GM21447 (cell line): Measurements from ENCODE around the gene RFTN1.
"Not testable (repeated sequence)": the region's sequence is repeated elsewhere in the genome, so short reads cannot be mapped to it uniquely, and the experiment has no call there.

ENCODE experiments used
- ATAC-seq: cut with Tn5 transposase; IDR thresholded peaks from one replicate; pipeline ENCODE4 v1.9.1; 2021; ENCODE audit not compliant: unreplicated experiment

The RFTN1 gene

DNA sequence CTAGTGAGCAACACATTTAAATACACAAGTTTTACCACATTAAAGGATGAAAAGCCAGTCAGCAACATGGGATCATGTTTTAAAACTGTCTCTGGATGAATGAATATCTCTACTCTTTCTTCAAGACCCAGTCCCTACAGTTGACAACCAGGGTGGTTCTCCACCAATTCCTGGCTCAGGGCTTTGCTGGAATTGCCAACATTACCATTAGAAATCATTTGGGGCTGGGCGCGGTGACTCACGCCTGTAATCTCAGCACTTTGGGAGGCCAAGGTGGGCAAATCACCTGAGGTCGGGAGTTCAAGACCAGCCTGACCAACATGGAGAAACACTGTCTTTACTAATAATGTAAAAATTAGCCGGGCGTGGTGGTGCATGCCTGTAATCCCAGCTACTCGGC lies 203.0 kb downstream of the RFTN1 start:
- not testable (repeated sequence) for ATAC-seq

DNA sequence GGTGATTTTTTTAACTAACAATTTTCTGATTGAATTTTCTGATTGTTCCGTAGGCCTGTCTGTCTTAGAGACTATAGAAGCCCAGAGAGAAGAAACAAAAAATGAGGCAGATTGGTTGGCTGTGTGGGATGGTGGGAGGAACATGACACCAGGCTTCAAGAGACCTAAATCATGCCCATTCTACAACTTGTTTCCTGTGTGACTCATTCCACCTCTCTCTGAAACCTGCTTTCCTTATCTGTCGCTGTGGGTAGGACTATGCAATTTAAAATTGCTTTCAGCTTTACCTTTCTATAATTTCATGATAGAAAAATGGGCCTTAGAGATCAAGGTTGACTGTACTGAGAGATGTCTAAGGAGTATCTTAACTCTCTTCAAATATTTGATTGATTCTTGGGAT lies 203.9 kb downstream of the RFTN1 start:
- ATAC-seq: peak; percentile 88

DNA sequence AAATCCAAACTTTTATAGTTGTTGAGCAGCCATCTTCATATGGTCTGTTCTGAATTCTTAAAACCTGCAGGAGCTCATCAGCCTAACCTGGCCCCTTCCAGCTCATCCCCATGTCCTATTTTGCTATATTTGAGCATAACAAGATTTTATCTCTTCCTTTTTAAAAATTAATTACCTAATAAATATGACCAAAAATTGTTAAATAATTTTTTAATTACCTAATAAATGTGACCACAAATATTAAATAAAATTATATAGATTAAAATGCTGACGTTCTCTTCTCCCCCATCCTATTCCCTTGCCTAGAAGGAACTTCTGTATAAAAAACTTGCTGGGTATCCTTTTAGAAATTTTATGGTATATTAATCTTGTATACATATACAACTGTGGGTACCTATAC lies 204.8 kb downstream of the RFTN1 start:
- ATAC-seq: no peak

DNA sequence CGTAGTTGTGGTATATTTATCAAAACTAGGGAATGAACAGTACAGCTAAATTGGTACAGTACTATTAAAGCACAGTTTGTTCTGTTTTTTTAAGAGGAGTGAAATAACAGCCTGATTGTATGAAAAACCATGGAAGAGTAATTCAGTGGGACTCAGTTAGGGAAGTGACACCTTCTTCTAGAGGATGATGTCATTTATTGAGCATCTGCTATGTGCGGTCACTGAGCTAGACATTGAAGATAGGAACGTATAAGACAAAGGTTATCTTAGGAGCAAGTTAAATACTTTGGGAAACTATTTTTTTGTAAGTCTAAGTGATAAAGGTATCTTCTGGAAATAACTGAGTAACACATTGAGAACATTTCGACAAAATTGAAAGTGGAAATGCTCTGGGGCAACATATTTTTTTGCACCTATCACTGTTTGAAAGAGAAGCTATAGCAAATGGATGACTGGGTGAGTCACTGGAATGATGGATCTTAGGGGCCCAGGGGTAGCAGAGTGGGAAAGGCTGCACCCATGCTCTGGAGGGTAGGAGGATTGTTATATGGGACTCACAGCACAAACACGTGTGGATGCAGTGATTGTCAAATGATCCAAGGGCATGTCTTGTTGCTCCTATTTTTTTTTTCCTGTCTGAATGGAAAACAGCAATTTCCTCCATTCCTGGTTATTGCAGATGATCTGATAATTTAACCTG lies 205.5 kb downstream of the RFTN1 start:
- ATAC-seq: no peak

DNA sequence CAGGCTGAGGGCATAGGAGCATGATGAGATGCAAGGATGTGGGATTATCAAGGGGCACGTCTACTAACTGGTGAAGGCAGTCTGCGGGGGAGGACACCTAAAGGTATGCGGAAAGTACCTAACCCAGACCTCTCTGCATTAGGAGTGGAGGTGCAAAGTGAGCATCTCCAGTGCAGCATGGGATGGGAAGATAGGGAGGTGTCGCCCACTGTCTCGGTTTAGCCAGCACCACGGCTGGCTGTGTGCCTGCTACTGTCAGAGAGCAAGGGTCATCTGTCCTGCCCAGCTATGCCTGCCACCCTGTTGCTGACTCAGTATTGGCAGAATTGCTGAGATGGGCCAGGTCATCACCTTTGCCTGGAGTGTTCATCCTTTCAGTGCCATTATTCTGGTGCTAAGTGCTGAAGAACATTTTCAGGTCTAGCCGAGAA lies 208.4 kb downstream of the RFTN1 start:
- ATAC-seq: no peak

DNA sequence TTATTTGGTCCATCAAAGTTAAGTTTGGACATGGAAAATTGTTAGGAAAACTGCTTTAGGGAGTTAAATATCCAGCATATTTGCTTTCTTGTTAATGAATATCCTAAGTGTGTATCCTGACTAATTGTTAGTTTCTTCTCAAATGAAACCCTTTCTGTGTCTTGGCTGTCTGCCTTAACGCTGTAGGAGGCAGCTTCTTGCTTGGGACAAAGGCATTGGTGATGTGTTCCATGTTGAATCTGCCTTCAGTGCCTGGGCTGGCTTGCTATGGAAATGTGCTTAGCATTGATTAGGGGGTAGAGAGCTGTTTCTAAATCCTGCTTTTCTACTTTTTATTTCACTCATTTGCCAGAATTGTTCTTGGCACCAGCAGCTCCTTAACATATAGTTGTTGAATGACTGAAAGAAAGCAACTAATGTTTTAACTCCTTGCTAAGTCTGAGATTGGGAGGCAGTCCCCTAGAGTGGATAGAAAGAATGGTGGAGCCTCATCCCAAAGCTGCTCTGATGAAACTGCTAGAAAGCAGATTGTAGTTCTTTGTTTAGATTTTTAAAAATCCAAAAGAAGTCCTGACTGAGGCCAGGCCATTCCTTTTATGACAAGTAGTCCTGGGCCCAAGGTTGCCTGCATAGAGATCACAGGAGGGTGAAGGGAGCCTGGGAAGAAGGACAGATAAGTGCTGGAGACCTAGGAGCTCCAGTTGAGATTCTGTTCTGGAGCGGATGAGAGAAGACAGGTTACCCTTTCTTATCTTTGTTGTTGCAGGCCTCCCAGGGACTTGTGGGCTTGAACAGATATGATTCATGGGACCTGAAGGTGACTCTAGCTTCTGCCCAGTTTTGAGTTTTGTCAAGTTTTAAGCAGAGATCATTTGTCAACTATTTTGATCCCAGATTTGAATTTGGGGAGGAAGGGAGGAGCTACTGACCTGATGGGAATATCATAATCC lies 209.2 kb downstream of the RFTN1 start:
- ATAC-seq: no peak

DNA sequence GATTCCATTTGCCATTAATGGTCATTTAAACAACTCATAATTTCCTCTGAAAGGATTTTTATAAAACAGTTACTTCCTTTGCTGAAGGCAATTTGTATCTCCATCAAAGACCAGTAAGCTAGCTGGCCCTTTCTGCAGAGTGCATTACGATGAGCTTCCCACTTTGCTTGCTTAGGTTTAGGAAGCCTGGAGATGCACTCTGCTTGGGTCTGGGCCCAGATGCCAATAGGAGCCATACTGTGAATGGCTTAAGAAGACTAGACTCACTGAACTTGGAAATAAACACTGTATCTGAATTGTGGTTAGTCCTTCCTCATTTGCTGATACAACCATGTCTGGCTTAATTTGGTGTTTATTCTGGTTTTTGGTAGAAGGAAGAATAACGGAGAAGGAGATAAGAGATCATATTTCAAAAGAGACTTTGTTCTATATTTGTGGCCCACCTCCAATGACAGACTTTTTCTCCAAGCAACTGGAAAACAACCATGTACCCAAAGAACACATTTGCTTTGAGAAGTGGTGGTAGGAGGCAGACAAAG lies 210.4 kb downstream of the RFTN1 start:
- ATAC-seq: no peak

DNA sequence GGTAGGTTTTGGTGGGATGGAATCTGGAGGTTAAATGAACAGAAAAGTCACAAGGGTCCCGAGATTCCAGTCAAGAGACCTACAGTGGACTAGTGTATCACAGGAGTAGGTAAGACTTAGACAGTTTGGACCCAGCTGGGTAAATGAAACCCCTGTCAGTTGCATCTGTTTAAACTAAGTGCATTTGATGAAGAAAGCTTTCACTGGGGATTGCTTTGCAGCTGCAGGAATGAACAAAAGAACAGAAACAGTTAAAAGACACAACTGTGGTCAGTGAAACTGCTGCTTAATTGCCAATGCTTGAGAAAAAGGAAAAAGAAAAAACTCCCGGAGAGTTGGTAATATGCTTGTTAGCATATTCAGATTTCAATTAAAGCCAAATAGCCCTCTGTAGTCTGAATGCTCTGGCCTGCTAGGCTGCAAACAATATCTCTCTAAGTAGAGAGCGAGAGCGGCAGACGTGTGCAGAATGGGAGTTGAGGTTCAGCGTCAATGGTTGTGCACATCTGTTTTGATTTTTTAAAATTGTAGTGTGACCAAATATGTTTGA lies 211.3 kb downstream of the RFTN1 start:
- no peak for ATAC-seq

DNA sequence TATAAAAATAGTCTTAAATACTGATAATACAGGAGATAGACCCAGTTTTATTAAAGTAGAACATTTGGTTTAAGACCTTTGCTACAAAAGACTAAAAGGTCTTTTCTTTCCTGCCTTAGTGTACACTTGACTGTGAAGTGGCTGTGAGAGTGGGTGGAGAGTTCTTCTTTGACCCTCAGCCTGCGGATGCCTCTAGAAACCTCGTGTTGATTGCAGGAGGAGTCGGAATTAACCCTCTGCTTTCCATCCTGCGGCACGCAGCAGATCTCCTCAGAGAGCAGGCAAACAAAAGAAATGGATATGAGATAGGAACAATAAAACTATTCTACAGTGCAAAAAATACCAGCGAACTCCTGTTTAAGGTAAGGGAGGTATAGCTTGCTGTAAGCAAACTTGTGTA lies 212.0 kb downstream of the RFTN1 start:
- no peak for ATAC-seq

DNA sequence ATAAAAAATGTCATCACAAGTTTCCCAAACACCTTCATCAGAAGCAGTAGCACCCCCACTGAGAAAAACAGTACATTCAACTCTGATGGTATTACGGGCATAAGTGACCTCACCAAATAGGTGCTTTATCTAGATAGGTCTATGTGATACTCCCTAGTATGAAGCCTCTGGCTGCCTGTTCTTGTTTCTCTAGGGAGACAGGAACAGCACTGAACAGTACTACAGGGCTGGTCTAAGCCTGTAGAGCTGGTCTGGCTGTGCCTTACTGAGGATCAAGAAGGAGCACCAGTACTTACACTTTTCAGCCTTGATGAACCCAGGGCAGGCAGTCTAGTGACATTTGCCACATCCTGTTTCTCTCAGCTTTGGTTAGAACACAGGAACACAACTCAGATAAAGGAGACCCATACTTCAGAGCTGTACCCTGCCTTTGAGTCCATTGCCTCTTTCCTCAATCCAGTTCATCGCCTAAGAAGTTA lies 212.6 kb downstream of the RFTN1 start:
- ATAC-seq: peak; percentile 76

DNA sequence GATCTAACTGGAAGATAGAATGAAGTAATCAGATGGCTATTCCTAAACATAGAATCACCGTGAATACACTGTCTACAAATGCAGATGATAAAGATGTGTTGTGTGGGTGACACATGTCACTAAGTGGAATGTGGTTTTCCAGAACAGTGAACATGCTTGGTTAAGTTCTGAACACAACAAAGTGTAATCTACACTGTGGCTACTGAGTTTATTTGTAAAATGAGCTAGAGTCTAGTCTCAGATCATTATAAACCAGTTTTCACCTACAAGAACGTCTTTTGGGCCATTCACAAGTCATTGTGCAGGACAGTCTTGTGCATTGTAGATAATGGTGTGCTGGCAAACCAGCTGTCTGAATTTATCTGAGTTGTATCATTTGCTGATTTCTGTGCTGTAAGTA lies 213.2 kb downstream of the RFTN1 start:
- peak; percentile 45 for ATAC-seq

DNA sequence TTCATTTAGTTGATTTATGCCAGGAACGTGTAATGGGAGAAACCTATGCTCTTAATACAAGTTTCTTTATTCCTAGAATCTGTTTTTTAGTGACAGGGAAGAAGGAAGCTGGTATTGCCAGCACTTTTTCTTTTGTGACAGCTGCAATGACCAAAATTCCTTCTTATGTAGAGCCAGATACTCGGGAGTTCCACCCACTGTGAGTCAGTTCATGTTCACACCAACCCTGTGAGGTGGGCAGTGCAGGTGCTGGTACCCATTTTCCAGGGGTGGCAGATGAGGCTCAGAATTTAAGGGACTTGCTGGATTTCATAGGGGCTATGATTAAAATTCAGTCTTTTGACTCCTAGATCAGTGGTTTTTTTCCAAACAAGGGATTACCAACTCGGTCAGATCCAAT lies 213.8 kb downstream of the RFTN1 start:
- no peak for ATAC-seq

DNA sequence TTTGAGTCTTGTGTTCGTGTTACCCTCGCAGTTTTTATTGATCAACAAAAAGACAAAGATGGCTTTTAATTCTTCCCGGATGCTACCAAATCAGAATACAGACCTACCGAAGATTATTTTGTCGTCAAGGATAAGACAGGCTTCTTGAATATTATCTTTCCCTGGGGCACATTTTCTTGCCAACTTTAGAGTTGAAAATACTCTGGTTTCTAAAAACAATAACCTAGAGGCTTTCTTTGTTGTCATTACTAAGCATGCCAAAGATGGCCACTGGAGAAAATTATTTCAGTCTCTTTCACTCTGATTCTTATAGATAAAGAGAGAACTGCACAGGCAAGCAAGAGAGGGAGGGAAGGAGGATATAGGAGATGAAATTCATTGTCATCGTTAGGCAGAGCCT lies 214.6 kb downstream of the RFTN1 start:
- ATAC-seq: no peak

DNA sequence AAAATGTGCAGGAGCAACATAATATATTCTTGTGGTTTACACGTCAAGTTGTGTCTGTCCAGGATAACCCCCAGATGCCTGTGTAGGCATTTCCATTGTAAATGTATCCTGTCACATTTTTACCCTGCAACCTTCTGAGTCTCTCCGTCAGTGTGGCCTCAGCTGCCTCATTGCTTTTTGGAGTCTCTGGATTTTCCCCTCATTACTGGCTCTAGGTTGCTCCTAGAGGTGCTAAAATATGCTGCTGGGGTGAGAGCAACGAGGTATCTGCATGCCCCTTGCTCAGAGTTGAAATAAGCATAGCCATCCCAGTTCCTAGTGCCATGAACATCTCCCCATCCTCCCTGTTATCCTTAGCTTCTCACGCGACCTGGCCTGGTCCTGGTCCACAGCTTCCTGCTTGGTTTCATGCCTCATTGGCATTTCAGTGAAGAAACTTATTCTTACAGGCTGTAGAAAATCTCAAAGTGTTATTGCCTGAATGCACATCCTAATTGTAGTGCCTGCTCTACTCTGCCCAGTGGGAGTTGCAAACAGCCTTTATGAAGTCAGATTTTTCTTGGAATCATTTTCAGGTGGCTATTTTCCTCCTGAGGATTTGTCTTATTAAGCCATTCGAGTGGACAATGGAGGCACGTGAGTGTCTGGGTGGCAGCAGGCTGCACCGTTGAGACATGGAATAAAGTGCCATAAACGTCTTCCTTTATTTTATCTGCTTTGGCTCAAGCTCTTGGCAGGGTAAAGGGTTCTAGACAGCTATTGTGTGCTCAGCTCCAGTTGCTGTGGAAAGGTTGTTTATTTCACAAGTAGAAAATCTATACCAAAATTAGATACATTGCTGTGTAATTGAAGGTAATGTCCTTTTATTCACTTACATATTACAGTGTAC lies 215.3 kb downstream of the RFTN1 start:
- ATAC-seq: no peak

DNA sequence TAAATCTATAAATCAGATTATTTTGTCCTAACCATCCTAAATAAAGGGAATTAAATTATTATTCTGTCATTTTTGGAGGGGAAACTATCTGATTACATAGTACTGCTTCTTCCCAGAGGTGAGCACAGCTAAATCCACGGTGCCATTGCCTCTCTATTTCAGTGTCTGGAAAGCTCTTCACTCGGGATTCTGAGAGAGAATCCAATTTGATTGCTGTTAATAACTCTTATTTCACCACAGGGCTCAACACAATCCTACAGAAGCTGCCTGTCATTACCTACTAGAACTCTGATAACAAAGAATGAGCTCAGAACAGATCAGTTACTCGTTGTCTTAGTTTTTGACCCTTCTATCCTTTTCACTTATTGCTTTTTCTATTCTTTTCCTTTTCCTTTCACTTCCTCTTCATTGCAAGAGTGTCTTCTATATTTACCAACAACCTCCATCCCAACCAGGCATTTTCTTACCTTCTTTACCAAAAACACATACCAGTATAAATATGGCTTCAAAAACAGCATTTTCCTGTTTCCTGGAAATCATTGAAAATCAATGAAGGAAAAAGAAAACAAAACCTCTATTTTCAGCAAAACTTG lies 218.1 kb downstream of the RFTN1 start:
- no peak for ATAC-seq

DNA sequence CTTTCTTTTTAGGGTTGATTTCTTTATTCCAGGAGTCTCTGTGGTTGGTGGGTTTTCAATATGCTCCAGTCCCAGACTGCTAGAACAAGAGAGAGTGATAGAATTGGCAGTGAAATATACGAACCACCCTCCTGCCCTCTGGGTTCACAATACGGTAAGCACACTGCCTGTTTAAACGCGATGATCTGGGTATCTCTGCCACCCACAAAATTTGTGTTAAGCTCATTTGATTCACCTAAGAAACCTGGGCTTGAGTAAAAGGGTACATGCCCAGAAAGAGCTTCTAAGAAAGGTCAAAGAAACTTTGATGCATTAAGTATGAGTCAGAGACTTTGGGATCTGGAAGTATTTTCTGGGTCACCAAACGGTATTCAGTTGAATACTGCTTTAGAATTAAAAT lies 218.7 kb downstream of the RFTN1 start:
- ATAC-seq: no peak

DNA sequence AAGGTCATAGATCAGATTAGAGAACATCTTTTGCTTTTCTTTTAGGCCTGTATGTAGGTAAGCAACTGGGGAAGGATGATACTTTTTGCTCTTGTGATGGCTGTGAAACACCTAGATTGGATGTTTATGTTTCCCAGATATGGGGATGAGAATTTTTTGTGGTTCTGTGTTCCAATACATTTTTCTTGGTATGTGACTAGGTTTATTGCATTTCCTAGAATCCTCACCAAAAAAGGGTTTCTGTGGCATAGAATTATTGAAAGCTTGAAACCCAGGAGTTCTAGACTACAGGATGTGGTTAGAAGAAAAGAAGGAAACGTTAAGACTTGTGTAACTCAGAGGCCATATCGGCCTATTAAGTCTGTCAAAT lies 222.7 kb downstream of the RFTN1 start:
- ATAC-seq: peak; percentile 43

DNA sequence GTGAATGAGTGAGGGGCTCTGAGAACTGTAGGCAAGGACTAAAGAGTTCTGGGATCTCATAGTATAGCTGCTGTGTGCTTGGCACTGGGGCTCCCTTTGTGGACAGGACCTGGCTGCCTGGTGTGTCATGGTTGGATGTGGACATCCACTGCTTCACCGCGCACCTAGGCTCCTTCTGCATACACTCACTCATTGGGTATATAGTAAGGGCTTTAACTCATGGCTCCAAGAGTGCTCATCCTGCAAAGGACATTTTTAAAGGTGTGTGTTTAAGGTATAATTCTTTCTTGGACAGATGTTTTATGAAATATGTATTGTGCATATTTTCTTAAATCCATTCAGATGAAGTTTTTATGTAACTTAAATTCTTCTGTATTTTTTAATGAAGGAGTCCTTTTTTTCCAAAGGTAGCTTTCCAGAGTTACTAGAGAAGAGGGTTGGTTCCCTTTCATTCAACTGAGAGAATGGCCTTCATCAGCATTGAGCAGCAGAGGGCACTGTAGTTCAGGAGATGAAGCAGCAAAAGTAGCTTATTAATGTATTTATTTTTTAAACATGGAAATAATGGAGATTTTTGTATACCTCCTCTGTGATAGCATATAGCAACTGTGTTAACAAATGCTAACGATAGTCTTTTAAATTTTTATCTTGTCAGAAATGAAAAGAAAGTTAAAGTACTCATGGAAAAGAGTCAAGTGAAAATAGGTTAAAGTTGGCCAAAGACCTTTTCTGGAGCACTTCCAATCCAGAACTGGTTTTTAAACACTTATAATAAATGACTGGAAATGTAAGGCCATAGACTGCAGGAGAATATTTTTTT lies 223.3 kb downstream of the RFTN1 start:
- ATAC-seq: no peak

DNA sequence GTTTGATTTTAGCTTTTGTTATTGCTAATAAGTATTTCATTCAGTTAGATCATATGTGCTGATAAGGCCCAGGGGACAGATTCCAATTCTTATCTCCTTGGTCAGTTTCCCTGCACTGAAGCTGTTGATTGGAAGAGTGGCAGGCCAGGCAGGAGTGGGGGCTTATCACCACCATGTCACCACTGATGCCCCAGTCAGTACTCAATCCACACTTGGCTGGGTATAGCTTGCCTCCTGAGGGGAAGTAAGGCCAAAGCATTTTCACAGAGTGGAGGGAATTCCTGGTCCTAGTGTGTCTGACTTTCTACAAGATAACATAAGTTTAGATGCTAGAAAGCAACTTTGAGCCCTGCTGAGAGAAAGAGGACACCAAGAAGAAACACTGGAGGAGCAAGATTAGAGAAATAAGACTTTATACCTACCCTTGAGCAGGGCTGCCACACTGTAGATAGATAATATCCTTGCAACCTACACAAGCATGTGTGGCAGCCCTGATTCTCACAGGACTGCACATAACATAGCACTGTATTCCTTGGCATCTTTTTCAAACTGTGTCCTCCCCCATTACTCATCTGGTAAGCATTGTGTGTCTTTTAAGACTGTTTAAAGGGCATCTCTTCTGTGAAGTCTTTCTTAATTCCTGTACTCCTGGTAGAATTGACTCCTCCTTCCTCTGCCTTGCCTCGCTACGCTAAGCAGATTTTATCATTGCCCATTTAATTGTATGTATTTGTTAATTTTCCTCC lies 224.2 kb downstream of the RFTN1 start:
- ATAC-seq: no peak
